Hepatic stellate cell (primary cell): ENCODE measurements around the gene SLC30A2.

Experiments
- DNase-seq: peaks from one replicate; pipeline ENCODE4 v3.0.0; 2011; ENCODE audit warnings: low spot score

Gene SLC30A2

GRCh38 chr1:26070296-26070962 is 24.5 kb upstream of the SLC30A2 start:
- no peak for DNase-seq

GRCh38 chr1:26069941-26070295 is 24.0 kb upstream of the SLC30A2 start:
- no peak for DNase-seq

GRCh38 chr1:26067432-26067911 is 21.6 kb upstream of the SLC30A2 start, which contains the start of gene TRIM63:
Gene TRIM63, minus strand, starts transcription at chr1:26067630. Its CDS starts 136 bp downstream, at chr1:26067494.
- DNase-seq, result no peak

GRCh38 chr1:26066857-26067256 is 20.9 kb upstream of the SLC30A2 start:
- DNase-seq, result no peak

- no peak for DNase-seq
Observed at GRCh38 chr1:26066160-26066559, 20.2 kb upstream of the SLC30A2 start.

- DNase-seq, result no peak
Observed at GRCh38 chr1:26064553-26064952, 18.6 kb upstream of the SLC30A2 start.

GRCh38 chr1:26060832-26061574 is 15.1 kb upstream of the SLC30A2 start:
- no peak for DNase-seq

GRCh38 chr1:26059906-26060305 is 14.0 kb upstream of the SLC30A2 start:
- DNase-seq, result no peak

GRCh38 chr1:26058052-26058595 is 12.2 kb upstream of the SLC30A2 start:
- DNase-seq, result no peak

- DNase-seq, result no peak
Observed at GRCh38 chr1:26057189-26057588, 11.3 kb upstream of the SLC30A2 start.

GRCh38 chr1:26055041-26055440 is 9.1 kb upstream of the SLC30A2 start:
- DNase-seq, result no peak

- DNase-seq, result no peak
Observed at GRCh38 chr1:26053718-26054560, 8.0 kb upstream of the SLC30A2 start.

GRCh38 chr1:26050248-26050640 is 4.3 kb upstream of the SLC30A2 start:
- no peak for DNase-seq

- DNase-seq, result no peak
Observed at GRCh38 chr1:26049531-26050247, 3.8 kb upstream of the SLC30A2 start.

GRCh38 chr1:26047278-26047874 is 1.5 kb upstream of the SLC30A2 start:
- no peak for DNase-seq

GRCh38 chr1:26046246-26047095 is 553 bp upstream of the SLC30A2 start:
- no peak for DNase-seq

GRCh38 chr1:26044971-26045721 is 772 bp downstream of the SLC30A2 start:
- DNase-seq, result no peak

GRCh38 chr1:26044414-26044813 is 1.5 kb downstream of the SLC30A2 start:
- DNase-seq, result no peak

- DNase-seq, result no peak
Observed at GRCh38 chr1:26043765-26044164, 2.2 kb downstream of the SLC30A2 start.

GRCh38 chr1:26041978-26042377 is 3.9 kb downstream of the SLC30A2 start:
- DNase-seq, result no peak
